HepG2 (cell line): Measurements from ENCODE around the gene MPST. TPM values are rescaled to one million over a fixed set of nuclear protein-coding genes. Genes with fewer than 3 reads are reported as not detected.

Source experiments
- ATAC-seq: fragments of 200-7000 bp; cut with Tn5 transposase; 3 replicates; pipeline ENCODE4 v1.9.1; 2020; ENCODE audit warnings: mild to moderate bottlenecking, moderate library complexity
- BruUV-seq: library from RNA; stranded (reverse); fragments of 400-500 nt; replicated peaks from 2 replicates; lab custom pipeline; 2021; lab: Mats Ljungman, UMichigan
- CTCF ChIA-PET: fragments of 300-600 bp; formaldehyde crosslinking; extraction: SDS; loops from one replicate; lab custom pipeline; 2021; ENCODE audit warnings: low total read pairs, inconsistent platforms, low intra/inter-chr PET ratio; lab: Yijun Ruan, JAX
- POLR2A ChIA-PET: fragments of 350-600 bp; sonication (Branson Sonifier 250); formaldehyde crosslinking; loops from one replicate; lab custom pipeline; 2020; ENCODE audit warnings: antibody characterized with exemption, inconsistent platforms; lab: Yijun Ruan, JAX
- DNase-seq: peaks from one replicate; pipeline ENCODE4 v3.0.0-alpha.2; 2015; ENCODE audit warnings: low spot score
- FAIRE-seq: peaks from 3 replicates; lab custom pipeline; 2011; peaks lifted over from hg19 to GRCh38; lab: Jason Lieb, UNC
- H2AFZ ChIP-seq: one replicate; pipeline ENCODE4 v1.6.1; 2011; ENCODE audit warnings: low read length, inconsistent platforms
- H3K27ac ChIP-seq: fragments of 300-600 bp; 3 replicates; pipeline ENCODE4 v1.8.0; 2011; ENCODE audit warnings: mixed run types, mild to moderate bottlenecking, mixed read lengths, low read length, inconsistent platforms; ENCODE audit not compliant: insufficient read depth; ENCODE audit errors: extremely low read length
- H3K27me3 ChIP-seq, 2 experiments: fragments of 200-600 bp in 1 of 2; 2 replicates in 1 of 2; 3 replicates in 1 of 2; pipeline versions ENCODE4 v1.6.0 to v1.8.0; 2011; ENCODE audit warnings: low read length in 2 of 2, mild to moderate bottlenecking in 2 of 2, moderate library complexity in 2 of 2, inconsistent platforms in 1 of 2; ENCODE audit not compliant: insufficient read depth in 2 of 2, control insufficient read depth in 1 of 2
- H3K36me3 ChIP-seq, 2 experiments: fragments of 200-600 bp in 1 of 2; replicated peaks in 1 of 2; 2 replicates in 1 of 2; 3 replicates in 1 of 2; pipeline versions ENCODE4 v1.5.1 to v1.8.0; 2011; ENCODE audit warnings: low read length in 2 of 2, inconsistent platforms in 1 of 2; ENCODE audit not compliant: insufficient read depth in 2 of 2, control insufficient read depth in 1 of 2
- H3K4me1 ChIP-seq: 2 replicates; pipeline ENCODE4 v1.5.1; 2012; ENCODE audit warnings: low read length, inconsistent platforms; ENCODE audit not compliant: insufficient read depth
- H3K4me2 ChIP-seq: 2 replicates; pipeline ENCODE4 v1.6.0; 2011; ENCODE audit warnings: low read depth, low read length, inconsistent platforms
- H3K4me3 ChIP-seq, 3 experiments: fragments of 200-600 bp in 1 of 3; sonication (generic), shearing (Covaris generic) in 1 of 3; replicated peaks in 1 of 3; 2 replicates each; pipeline ENCODE4 v1.5.1; 2011 to 2016; ENCODE audit warnings: low read length in 3 of 3, inconsistent platforms in 2 of 3, low read depth in 2 of 3, mild to moderate bottlenecking in 2 of 3, control low read depth in 1 of 3, mixed read lengths in 1 of 3; ENCODE audit not compliant: insufficient read depth in 1 of 3
- H3K79me2 ChIP-seq: one replicate; pipeline ENCODE4 v1.6.1; 2011; ENCODE audit warnings: low read length, inconsistent platforms; ENCODE audit not compliant: insufficient read depth
- H3K9ac ChIP-seq: 2 replicates; pipeline ENCODE4 v1.6.0; 2011; ENCODE audit warnings: mild to moderate bottlenecking, low read depth, low read length, inconsistent platforms; ENCODE audit not compliant: insufficient read depth
- H3K9me3 ChIP-seq: 2 replicates; pipeline ENCODE4 v1.5.1; 2012; ENCODE audit warnings: mild to moderate bottlenecking, low read length
- H4K20me1 ChIP-seq: 2 replicates; pipeline ENCODE4 v1.6.0; 2011; ENCODE audit warnings: inconsistent platforms, mild to moderate bottlenecking, low read length, moderate library complexity; ENCODE audit not compliant: insufficient read depth
- BCLAF1 ChIP-seq: fragments of 450-650 bp; IDR thresholded peaks from 2 replicates; pipeline ENCODE4 v1.6.1; 2017; ENCODE audit warnings: mild to moderate bottlenecking
- CHD4 ChIP-seq: fragments of 200-600 bp; sonication (generic); IDR thresholded peaks from 2 replicates; pipeline ENCODE4 v1.7.0; 2017; ENCODE audit warnings: mild to moderate bottlenecking, low read length, borderline replicate concordance
- FOXK1 ChIP-seq: sonication (generic); formaldehyde crosslinking; IDR thresholded peaks from 2 replicates; pipeline ENCODE4 v1.4.0; 2020; ENCODE audit warnings: low read depth, missing genetic modification reagents, borderline replicate concordance
- GZF1 ChIP-seq: sonication (generic); formaldehyde crosslinking; IDR thresholded peaks from 2 replicates; pipeline ENCODE4 v1.5.1; 2020; ENCODE audit warnings: mild to moderate bottlenecking, missing genetic modification reagents
- HNF4A ChIP-seq: sonication (generic); formaldehyde crosslinking; IDR thresholded peaks from 2 replicates; pipeline ENCODE4 v1.4.0; 2020; ENCODE audit warnings: missing genetic modification reagents
- MBD4 ChIP-seq: IDR thresholded peaks from 2 replicates; pipeline ENCODE4 v1.6.1; 2012; ENCODE audit warnings: low read length, inconsistent platforms, borderline replicate concordance
- NBN ChIP-seq: fragments of 450-650 bp; conservative IDR thresholded peaks from 2 replicates; pipeline ENCODE4 v1.6.1; 2017
- PBX2 ChIP-seq: IDR thresholded peaks from 2 replicates; pipeline ENCODE4 v1.6.1; 2016; ENCODE audit warnings: control low read depth
- PHF5A ChIP-seq: IDR thresholded peaks from one replicate; pipeline ENCODE4 v1.6.1; 2018; ENCODE audit warnings: low read depth, missing genetic modification reagents; ENCODE audit not compliant: unreplicated experiment
- ZEB1 ChIP-seq: IDR thresholded peaks from 2 replicates; pipeline ENCODE4 v1.6.1; 2012; ENCODE audit warnings: mild to moderate bottlenecking, low read depth, inconsistent platforms; ENCODE audit not compliant: insufficient replicate concordance
- ZNF639 ChIP-seq: conservative IDR thresholded peaks from 2 replicates; pipeline ENCODE4 v1.6.1; 2018; ENCODE audit warnings: missing genetic modification reagents
- ZNF740 ChIP-seq: sonication (generic); formaldehyde crosslinking; IDR thresholded peaks from 2 replicates; pipeline ENCODE4 v1.4.0; 2020; ENCODE audit warnings: missing genetic modification reagents
- ZNF83 ChIP-seq: sonication (generic); formaldehyde crosslinking; IDR thresholded peaks from 2 replicates; pipeline ENCODE4 v1.4.0; 2020; ENCODE audit warnings: missing genetic modification reagents, mild to moderate bottlenecking, borderline replicate concordance
- WGBS: methylation state at CpG from one replicate; pipeline ENCODE4 v1.1.6; 2017; ENCODE audit warnings: low lambda C conversion rate; 5-methylcytosine and 5-hydroxymethylcytosine counted together
- in situ Hi-C: cut with HindIII; loops from 2 replicates; pipeline ENCODE4 v1.10.0; 2017; ENCODE audit warnings: low pct_unique_long_range_greater_than_20kb; ENCODE audit not compliant: extremely low pct_ligation_motif_present
- intact Hi-C: fragments of 100-400 bp; cut with micrococcal nuclease; formaldehyde crosslinking; loops from one replicate; pipeline ENCODE4 v1.10.0; 2022; ENCODE audit not compliant: unreplicated experiment
- polyA plus RNA-seq, 8 experiments: library from polyadenylated mRNA; depleted of rRNA in 3 of 8; stranded (reverse) in 7 of 8; unstranded in 1 of 8; fragments of >200 nt; fragmentation: Illumina TruSeq in 4 of 8; extraction: Trizol in 4 of 8; gene quantifications; 2 replicates each; pipeline versions ENCODE4 v1.2.1 to v1.2.3, GENCODE V29; 2011 to 2016; ENCODE audit warnings: low read depth in 4 of 8, missing spikeins in 1 of 8, mixed read lengths in 1 of 8; ENCODE audit not compliant: insufficient read depth in 1 of 8
- total RNA-seq, 5 experiments: library from RNA; depleted of rRNA; stranded (reverse); fragments of >200 nt; fragmentation: Illumina TruSeq; extraction: Trizol; gene quantifications; 2 replicates each; pipeline ENCODE4 v1.2.3, GENCODE V29; 2016; ENCODE audit warnings: low read depth in 1 of 5

MPST gene
- total and polyA plus RNA-seq, 2 of the 13 experiments (the other 11 are each of a cell fraction or from before 2014, with no cell fraction given): 133 to 141 TPM

- no peak for TF ChIP-seq ZNF639 (CRISPR knock-in tag)
- TF ChIP-seq, all 625 proteins: peak for 0
Observed at GRCh38 chr22:37065961-37066360, 46.4 kb downstream of the MPST start (continued).

GRCh38 chr22:37067428-37067827 is 47.9 kb downstream of the MPST start:
- Histone ChIP-seq H3K9me3 (peaks cover 6% of the 10 kb centered on the region; the same call in 1 of the 2 replicates), H3K4me2 (no peak overlapping the region), H2AFZ (no peak overlapping the region), H3K9ac (no peak overlapping the region), H4K20me1 (no peaks in the 10 kb centered on the region), H3K36me3 (no peaks in the 10 kb centered on the region), H3K27ac (no peak overlapping the region), H3K27me3 (no peaks in the 10 kb centered on the region), H3K4me1 (peaks cover 8% of the 10 kb centered on the region), H3K79me2 (no peaks in the 10 kb centered on the region), H3K4me3 (no peak overlapping the region)
- intact Hi-C loops: no loop called here
- ChIA-PET CTCF (no interaction called here), POLR2A (no interaction called here)
- BruUV-seq: no TSS peak
- 64% methylated on average over 10 of the region's 10 CpGs for WGBS
- ATAC-seq (no peak), FAIRE-seq (no peak), DNase-seq (no peak)
- TF ChIP-seq NBN (no peak), ZNF740 (CRISPR knock-in tag) (no peak), HNF4A (CRISPR knock-in tag) (no peak), FOXK1 (CRISPR knock-in tag) (no peak), ZNF83 (CRISPR knock-in tag) (no peak), PBX2 (no peak), PHF5A (CRISPR knock-in tag) (no peak), BCLAF1 (no peak), ZEB1 (no peak), CHD4 (no peak), GZF1 (CRISPR knock-in tag) (no peak), MBD4 (no peak)
- in situ Hi-C loops: no loop called here
